ENCODE measurements around the gene IGHMBP2. TPM values are rescaled to one million over a fixed set of nuclear protein-coding genes. Genes with fewer than 3 reads are reported as not detected.
"Not testable (repeated sequence)": the region's sequence is repeated elsewhere in the genome, so short reads cannot be mapped to it uniquely, and the experiment has no call there.

IGHMBP2 gene
- 10 to 100 TPM; 14.6 to 22.5 (median 18.6) TPM for polyA plus RNA-seq (ENCODE audit: insufficient read length in 3 of 3)
- long read RNA-seq, donor 1 = 0 reads
- long read RNA-seq, donor 2, partial matches to known transcripts = 0 of 3 reads
- long read RNA-seq, donor 2, other reads (novel, unspliced or antisense) = 0 of 3 reads
- long read RNA-seq, donor 3, partial matches to known transcripts = 0 of 2 reads
- long read RNA-seq, donor 3, other reads (novel, unspliced or antisense) = 0 of 2 reads
- long read RNA-seq, donor 4 = 0 reads
- long read RNA-seq, donor 5, partial matches to known transcripts = 0 of 1 reads
- long read RNA-seq, donor 5, other reads (novel, unspliced or antisense) = 0 of 1 reads
- long read RNA-seq, donor 6, partial matches to known transcripts = 0 of 1 reads
- long read RNA-seq, donor 6, other reads (novel, unspliced or antisense) = 0 of 1 reads
- long read RNA-seq, donor 7, partial matches to known transcripts = 0 of 1 reads
- long read RNA-seq, donor 7, other reads (novel, unspliced or antisense) = 0 of 1 reads
- long read RNA-seq, donor 8, partial matches to known transcripts = 0 of 3 reads
- long read RNA-seq, donor 8, other reads (novel, unspliced or antisense) = 0 of 3 reads
- long read RNA-seq, donor 9, partial matches to known transcripts = 11 of 17 reads
- long read RNA-seq, donor 9, other reads (novel, unspliced or antisense) = 0 of 17 reads
- long read RNA-seq, donor 10, partial matches to known transcripts = 10 of 12 reads
- long read RNA-seq, donor 10, other reads (novel, unspliced or antisense) = 0 of 12 reads
- long read RNA-seq, donor 11, partial matches to known transcripts = 5 of 6 reads
- long read RNA-seq, donor 11, other reads (novel, unspliced or antisense) = 0 of 6 reads
- long read RNA-seq, donor 12, partial matches to known transcripts = 0 of 3 reads
- long read RNA-seq, donor 12, other reads (novel, unspliced or antisense) = 0 of 3 reads
- long read RNA-seq, donor 13, partial matches to known transcripts = 6 of 9 reads
- long read RNA-seq, donor 13, other reads (novel, unspliced or antisense) = 0 of 9 reads
- long read RNA-seq, donor 14 = 0 reads
- long read RNA-seq, donor 15, partial matches to known transcripts = 0 of 2 reads
- long read RNA-seq, donor 15, other reads (novel, unspliced or antisense) = 0 of 2 reads
- long read RNA-seq, donor 16, partial matches to known transcripts = 0 of 2 reads
- long read RNA-seq, donor 16, other reads (novel, unspliced or antisense) = 0 of 2 reads

GRCh38 chr11:68903288-68904247, at the start of gene IGHMBP2, which contains the start of gene MRPL21:
IGHMBP2 (plus strand) TSS chr11:68903891; CDS start chr11:68903953, 62 bp downstream.
MRPL21 (minus strand) TSS chr11:68903832; CDS start chr11:68903810, 22 bp downstream.
- peak; percentile 86 for DNase-seq

DNA sequence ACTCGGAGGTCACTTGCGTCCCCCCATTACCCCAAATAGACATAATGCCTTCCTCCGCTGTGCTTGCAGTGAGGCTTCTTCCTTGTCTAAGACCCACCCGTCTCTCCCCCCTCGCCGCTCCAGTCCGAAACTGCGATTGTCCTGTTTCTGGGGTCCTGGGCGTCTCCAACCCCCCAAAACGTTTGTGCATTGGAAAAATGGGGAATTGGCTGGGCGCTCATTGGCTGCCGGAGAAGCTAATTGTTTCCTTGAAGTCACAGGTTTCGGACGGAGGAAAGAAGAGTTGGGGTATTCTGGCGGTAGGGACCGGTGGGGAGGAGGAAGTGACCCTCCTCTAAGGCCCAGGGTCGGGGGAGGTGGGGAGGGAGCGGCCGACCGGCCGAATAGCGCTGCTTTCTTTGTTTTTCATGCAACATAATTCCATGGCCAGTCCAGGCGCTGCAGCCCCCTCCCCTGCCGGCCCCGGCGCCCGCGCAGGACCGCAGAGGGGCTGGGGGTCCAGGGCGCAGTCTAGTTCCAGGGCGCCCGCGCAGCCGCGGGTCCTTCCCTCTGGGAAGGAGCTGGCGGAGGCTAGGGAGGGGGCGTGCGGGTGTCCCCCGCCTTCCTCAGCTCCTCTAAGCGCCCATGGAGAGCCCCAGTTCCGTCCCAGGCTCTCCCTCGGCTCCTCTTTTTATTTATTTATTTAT, 49.3 kb upstream of the IGHMBP2 start:
- DNase-seq = no peak

DNA sequence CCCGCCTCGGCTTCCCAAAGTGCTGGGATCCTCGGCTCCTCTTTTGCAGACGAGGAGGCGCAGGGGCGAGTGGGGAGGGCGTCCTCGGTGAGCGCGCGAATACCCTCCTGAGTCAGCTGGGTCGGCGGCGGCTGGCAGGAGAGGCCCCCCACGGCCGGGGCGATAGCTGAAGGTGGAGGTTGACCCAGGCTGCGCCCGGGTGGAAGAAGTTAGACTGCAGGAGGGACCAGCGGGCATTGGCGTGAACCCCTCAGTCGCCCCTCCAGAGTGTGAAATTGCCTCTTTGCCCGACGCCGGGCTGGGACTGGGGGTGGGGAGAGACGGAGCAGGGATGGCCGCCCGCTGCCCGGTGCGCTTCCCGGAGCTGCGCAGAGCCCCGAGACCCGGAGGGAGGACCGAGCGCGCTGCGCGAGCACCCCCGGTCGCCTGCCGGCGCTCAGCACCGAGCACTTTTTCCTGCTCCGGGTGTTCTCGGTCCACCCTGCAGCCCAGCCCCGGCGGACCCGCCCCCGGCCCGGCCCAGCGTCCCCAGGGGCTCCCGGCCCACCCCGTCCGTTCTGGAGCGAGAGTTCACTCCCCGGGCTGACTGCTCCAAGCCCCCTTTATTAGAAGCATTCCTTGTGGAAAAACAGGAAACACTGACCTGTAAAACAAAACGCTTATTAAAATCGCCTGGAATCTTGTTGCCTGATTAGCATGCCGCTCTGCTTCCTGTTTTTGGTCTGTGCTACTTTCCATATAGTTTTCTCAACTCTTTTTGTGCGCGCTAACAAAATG, 48.3 kb upstream of the IGHMBP2 start:
- peak; percentile 44 for DNase-seq

- DNase-seq = not testable (repeated sequence)
Observed at GRCh38 chr11:68856425-68857030, 47.2 kb upstream of the IGHMBP2 start.

GRCh38 chr11:68857037-68857586, 46.6 kb upstream of the IGHMBP2 start:
- DNase-seq = no peak

DNA sequence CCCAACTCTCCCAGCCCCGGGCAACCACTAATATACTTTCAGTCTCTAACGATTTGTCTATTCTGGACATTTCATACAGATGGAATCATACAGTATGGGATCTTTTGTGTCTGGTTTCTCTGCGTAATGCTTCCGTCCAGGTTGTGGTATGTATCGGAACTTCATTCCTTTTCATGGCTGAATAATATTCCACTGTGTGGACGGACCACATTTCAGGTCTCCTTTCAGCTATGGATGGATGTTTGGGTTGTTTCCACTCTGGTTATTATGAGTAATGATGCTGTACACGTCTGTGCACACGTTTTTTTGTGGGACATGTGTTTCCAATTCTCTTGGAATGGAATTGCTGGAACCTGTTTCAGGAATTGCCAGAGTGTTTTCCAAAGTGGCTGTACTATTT, 44.6 kb upstream of the IGHMBP2 start:
- no peak for DNase-seq

DNA sequence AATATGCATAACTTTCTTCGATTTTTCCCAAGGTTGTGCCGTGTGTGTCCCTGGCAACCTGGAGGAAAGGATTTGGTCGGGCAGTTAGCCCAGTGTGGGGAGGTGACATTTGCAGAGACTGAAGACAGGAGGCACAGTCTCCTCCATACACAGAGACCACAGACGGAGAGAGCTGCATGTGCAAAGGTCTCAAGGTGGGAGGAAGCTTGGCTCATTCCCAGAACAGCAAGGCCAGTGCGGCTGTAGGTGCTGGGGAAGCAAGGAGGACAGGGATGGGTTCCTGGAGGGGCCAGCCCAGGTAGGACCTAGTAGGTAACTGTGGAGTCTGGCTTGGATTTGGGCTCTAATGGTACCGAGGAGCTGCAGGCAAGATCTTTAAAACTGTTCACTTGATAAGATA, 41.3 kb upstream of the IGHMBP2 start:
- DNase-seq = no peak

DNA sequence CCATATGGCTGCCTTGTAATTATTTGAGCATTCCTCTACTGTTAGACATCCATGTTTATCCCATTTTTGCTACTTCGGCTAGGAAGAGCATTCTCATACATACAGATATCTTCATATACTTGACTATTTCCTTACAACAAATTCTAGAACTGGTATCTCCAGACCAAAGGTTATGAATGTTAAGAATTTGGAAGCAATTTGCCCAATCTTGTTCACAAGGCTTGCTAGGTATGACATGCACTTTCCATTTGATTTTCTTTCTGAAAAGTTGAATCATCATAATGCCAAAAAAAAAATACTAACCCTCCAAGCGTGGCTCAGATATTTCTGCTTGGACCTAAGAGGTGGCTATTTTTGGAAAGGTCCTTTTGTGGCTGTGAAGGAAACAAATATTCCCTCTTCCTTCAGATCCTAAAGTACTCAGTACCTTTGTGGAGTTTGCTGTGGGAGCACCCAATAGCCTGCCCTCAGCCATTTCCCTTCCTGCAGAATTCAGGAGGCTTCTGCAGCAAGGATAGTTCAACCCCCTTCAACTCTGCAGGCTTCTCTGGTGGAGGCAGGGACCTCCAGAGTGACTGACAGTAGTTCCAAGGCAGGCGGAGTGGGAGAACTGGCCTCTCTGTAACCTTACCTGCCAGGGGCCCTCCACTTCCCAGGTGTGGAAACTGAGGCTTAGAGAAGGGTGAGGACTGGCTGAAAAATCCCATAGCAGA, 40.0 kb upstream of the IGHMBP2 start:
- DNase-seq = no peak

GRCh38 chr11:68865241-68865640, 38.5 kb upstream of the IGHMBP2 start:
- no peak for DNase-seq

DNA sequence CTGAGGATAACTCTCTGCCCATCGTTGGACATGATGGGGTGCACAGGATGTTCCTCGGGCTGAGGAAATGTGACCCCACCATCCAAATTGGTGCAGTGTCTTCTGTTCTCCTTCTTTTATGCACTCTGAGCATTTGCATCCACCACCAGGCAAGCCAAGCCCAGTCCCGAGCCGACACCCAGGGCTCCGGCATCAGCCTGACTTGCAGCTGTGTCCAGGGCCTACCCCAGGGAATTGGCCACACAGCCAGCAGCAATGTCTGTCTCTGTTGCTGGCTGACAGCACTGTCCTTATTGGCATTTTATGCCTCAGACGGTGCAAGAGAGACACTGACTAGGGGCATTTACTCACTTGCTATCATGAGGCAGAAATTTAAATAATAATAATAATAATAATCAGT, 36.6 kb upstream of the IGHMBP2 start:
- no peak for DNase-seq

DNA sequence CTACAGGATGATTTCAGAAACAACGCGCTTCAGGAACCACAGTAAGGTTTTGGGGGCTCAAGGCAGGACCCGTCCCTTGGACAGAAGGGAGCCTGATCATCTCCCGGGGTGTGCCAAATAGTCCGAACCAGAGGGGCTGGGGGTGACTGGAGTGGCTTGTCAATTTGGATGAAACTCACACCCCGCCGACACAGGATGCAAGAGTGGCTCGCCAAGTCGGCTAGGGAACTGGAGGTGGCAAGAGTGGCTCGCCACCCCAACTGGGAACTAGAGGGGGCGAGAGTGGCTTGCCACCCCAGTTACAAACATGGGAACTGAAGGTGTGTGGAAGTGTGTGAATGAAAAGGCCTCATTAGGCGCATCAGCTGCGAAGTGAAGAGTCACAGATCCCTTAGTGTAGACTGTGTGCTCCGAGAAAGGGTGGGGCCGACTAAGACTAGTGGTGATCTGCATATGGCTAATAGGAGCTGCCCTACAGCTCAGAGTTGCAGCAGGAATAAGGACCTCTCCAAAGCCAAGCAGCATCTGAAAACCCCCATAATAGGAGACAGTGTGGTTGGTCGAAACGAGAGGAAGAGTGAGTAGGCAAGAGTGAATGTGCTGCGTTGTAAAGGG, 35.4 kb upstream of the IGHMBP2 start:
- no peak for DNase-seq

DNA sequence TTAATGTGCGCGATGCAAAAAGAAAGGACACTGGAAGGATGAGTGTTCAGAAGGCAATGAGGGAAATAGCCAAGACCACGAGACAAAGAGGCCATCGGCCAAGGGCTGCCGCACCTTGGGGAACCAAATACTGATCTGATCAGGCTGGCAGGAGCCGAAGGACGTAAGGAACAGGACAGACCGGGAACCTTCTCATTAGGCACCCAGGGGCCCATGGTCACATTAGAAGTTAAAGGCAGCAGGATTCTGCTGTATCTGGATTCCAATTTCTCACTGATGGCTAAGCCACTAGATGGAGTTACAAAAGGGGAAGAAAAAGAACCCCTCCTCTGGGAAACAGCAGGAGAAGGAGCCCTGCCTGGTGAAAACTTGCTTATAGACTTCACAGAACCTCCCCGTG, 33.2 kb upstream of the IGHMBP2 start:
- DNase-seq = no peak

DNA sequence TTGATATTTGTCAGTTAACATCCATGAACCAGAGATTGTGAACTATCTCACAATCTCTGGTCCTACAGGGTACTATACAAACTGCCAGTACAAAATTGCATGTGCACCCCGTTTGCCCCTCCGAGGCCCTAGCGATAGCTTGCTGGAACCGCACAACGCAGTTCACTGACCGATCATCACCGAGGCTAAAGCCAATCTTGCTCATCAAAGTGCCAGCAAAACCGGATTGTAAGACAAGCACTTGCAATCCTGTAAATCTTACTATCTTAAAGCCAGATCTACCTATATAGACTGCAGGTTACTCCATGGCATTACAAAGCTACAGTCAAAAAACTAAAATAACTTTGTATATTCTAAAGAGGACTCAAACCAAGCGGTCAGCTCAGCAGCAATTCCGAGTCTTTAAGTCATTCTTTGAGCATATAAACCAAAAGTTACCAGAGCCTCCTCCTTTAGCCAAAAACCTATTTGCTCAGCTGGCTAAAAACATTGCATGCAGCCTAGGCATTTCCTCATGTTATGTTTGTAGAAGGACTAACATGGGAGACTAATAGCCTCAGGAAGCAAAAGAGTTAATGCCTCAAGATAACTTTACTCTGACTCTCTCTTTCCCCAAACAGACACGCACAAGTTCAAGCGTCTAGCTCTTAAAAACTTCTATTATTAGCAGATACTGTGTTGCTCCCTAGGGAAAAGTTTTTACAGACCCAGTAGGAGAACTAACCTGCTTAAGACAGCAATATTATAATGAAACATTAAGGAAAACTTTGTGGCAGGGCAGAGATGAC, 31.3 kb upstream of the IGHMBP2 start:
- DNase-seq = no peak

GRCh38 chr11:68878022-68878421, 25.7 kb upstream of the IGHMBP2 start:
- DNase-seq = no peak

- DNase-seq = no peak
Observed at GRCh38 chr11:68880851-68881250, 22.8 kb upstream of the IGHMBP2 start.

GRCh38 chr11:68881320-68881719, 22.4 kb upstream of the IGHMBP2 start:
- no peak for DNase-seq

GRCh38 chr11:68882391-68882790, 21.3 kb upstream of the IGHMBP2 start:
- DNase-seq = no peak
